Measurements from ENCODE around the gene COL6A5.

COL6A5 gene

GRCh38 chr3:130345487-130346079 is at the start of gene COL6A5:
COL6A5 (plus strand) TSS chr3:130345672; CDS start chr3:130373639, 27,967 bp downstream.
- Histone ChIP-seq H3K79me2 (ENCODE audit: insufficient read depth, low read length) (no peaks in the 10 kb centered on the region), H3K9ac (ENCODE audit: low read length) (no peak within 1 kb of the TSS), H3K27me3 (ENCODE audit: insufficient read depth, low read length) (no peaks in the 10 kb centered on the region; the same call in 1 of the 2 replicates), H3K9me3 (ENCODE audit: low read length) (no peaks in the 10 kb centered on the region), H4K20me1 (ENCODE audit: insufficient read depth, low read length) (no peaks in the 10 kb centered on the region), H3K4me3 (ENCODE audit: low read depth, low read length, poor library complexity, severe bottlenecking) (no peak within 1 kb of the TSS), H3K4me1 (ENCODE audit: insufficient read depth, low read length, severe bottlenecking) (no peaks in the 10 kb centered on the region), H3K9me2 (ENCODE audit: low read depth, low read length) (no peaks in the 10 kb centered on the region), H3K36me3 (ENCODE audit: insufficient read depth, low read length) (no peaks in the 10 kb centered on the region), H2AFZ (ENCODE audit: low read length) (no peak within 1 kb of the TSS), H3K4me2 (ENCODE audit: low read length) (no peak within 1 kb of the TSS), H3F3A (ENCODE audit: insufficient read depth, low read length) (no peaks in the 10 kb centered on the region), H3K27ac (ENCODE audit: low read depth, low read length, poor library complexity, severe bottlenecking) (no peak within 1 kb of the TSS)
- no peak for TF ChIP-seq CTCF (IDR thresholded peaks at IDR 0.05; ENCODE audit: low read length)
- TF ChIP-seq EZH2 (IDR thresholded peaks at IDR 0.05; ENCODE audit: borderline replicate concordance, low read length): no peak

DNA sequence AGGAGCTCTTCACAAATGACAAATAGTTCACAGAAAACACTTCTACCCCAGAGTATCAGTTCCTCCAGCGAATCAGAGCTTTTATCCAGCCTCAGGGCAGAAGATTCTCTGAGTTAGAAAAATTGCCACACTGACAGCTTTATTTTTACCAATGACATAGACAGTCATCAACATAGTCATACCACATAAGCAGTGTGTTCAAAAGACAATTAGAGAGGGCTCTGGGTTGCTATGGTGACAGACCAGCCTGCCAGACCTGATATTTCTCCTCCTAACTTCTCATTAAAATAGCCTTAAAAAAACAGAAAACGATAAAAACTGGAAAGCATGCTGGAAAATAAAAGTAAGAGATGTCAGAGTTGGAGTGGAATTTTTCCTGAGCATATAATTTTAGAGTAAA is 45.9 kb upstream of the COL6A5 start:
- no peaks in the 10 kb centered on the region for H3K79me2 ChIP-seq (ENCODE audit: insufficient read depth, low read length)
- H3K27ac ChIP-seq (ENCODE audit: low read depth, low read length, poor library complexity, severe bottlenecking): no peak overlapping the region
- H2AFZ ChIP-seq (ENCODE audit: low read length): no peak overlapping the region
- H3K4me1 ChIP-seq (ENCODE audit: insufficient read depth, low read length, severe bottlenecking): no peaks in the 10 kb centered on the region
- no peak overlapping the region for H3K9ac ChIP-seq (ENCODE audit: low read length)
- H4K20me1 ChIP-seq (ENCODE audit: insufficient read depth, low read length): no peaks in the 10 kb centered on the region
- 0 out of 2 replicates have a peak, but pooled peaks cover 3% of the 10 kb centered on the region for H3K27me3 ChIP-seq (ENCODE audit: insufficient read depth, low read length)
- H3K4me3 ChIP-seq (ENCODE audit: low read depth, low read length, poor library complexity, severe bottlenecking): no peak overlapping the region
- H3K4me2 ChIP-seq (ENCODE audit: low read length): no peak overlapping the region
- no peaks in the 10 kb centered on the region for H3K9me3 ChIP-seq (ENCODE audit: low read length)
- no peak for TF ChIP-seq CTCF (IDR thresholded peaks at IDR 0.05; ENCODE audit: low read length)
- TF ChIP-seq EZH2 (IDR thresholded peaks at IDR 0.05; ENCODE audit: borderline replicate concordance, low read length): no peak
- H3K36me3 ChIP-seq (ENCODE audit: insufficient read depth, low read length): no peaks in the 10 kb centered on the region
- no peaks in the 10 kb centered on the region for H3K9me2 ChIP-seq (ENCODE audit: low read depth, low read length)
- no peaks in the 10 kb centered on the region for H3F3A ChIP-seq (ENCODE audit: insufficient read depth, low read length)

- Histone ChIP-seq H3K4me1 (ENCODE audit: insufficient read depth, low read length, severe bottlenecking) (no peaks in the 10 kb centered on the region), H3K27me3 (ENCODE audit: insufficient read depth, low read length) (0 out of 2 replicates have a peak, but pooled peaks cover 3% of the 10 kb centered on the region), H3K79me2 (ENCODE audit: insufficient read depth, low read length) (no peaks in the 10 kb centered on the region), H4K20me1 (ENCODE audit: insufficient read depth, low read length) (no peaks in the 10 kb centered on the region), H3F3A (ENCODE audit: insufficient read depth, low read length) (no peaks in the 10 kb centered on the region), H3K4me3 (ENCODE audit: low read depth, low read length, poor library complexity, severe bottlenecking) (no peak overlapping the region), H3K9me2 (ENCODE audit: low read depth, low read length) (no peaks in the 10 kb centered on the region), H3K27ac (ENCODE audit: low read depth, low read length, poor library complexity, severe bottlenecking) (no peak overlapping the region), H3K4me2 (ENCODE audit: low read length) (no peak overlapping the region), H3K9me3 (ENCODE audit: low read length) (no peaks in the 10 kb centered on the region), H3K36me3 (ENCODE audit: insufficient read depth, low read length) (no peaks in the 10 kb centered on the region), H2AFZ (ENCODE audit: low read length) (no peak overlapping the region), H3K9ac (ENCODE audit: low read length) (no peak overlapping the region)
- TF ChIP-seq EZH2 (IDR thresholded peaks at IDR 0.05; ENCODE audit: borderline replicate concordance, low read length): no peak
- TF ChIP-seq CTCF (IDR thresholded peaks at IDR 0.05; ENCODE audit: low read length): no peak
These were observed 44.6 kb upstream of the COL6A5 start for GRCh38 chr3:130300888-130301287.

All from OCI-LY1 (cell line).